ENCODE results near the gene KLHL20.

Gene KLHL20

GRCh38 chr1:173832748-173833147 is 118.0 kb downstream of the KLHL20 start:
- DNase-seq (ENCODE audit: low spot score): no peak

All from CD4-positive, alpha-beta T cell treated with Interleukin-2 at 100 ng/mL for 4 hours (primary cell).